Measurements from ENCODE around the gene DAND5.

DAND5 gene

DNA sequence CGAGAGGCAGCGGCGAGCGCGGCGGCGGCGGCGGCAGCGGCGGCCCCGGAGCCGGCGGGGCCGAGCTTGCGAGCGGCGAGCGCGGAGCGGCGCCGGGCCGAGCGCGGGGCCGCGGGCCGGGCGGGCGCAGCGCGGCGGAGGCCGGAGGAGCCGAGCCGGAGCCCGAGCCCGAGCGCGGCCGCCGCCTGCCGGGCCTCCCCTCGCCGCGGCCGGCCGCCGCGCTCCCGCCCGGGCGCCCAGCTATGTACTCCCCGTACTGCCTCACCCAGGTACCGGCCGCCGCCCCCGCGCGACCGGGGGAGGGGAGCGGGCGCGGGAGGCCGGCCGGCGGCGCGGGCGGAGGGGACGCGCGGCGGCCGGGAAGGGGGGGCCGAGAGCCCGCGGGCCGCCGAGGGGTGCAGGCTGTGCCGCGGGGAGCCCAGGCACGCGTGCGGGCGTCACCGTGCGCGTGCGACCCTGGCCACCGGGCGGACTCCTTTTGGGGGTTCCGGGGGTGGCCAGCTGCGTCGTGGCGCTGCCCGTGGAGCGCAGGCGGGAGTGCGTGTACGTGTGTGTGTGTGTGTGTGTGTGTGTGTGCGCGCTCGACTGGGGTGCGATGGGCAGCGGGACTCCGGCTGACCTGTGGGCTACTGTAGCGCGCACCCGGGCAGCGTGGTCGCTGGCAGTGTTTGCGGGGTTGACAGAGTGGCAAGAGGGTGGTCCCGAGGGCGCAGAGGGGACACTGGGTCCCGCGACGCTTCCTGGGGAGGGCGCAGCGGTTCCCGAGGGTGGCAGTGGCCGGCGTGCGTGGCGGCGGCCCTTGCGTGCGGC lies 26.4 kb downstream of the DAND5 start:
- peaks cover 3% of the 10 kb centered on the region for H3K4me1 ChIP-seq (ENCODE audit: control insufficient read depth, insufficient read depth, low read length, unreplicated experiment)
- peaks cover 47% of the 10 kb centered on the region for H3K79me2 ChIP-seq (ENCODE audit: control insufficient read depth, insufficient read depth, low read length, unreplicated experiment)
- H3K36me3 ChIP-seq (ENCODE audit: insufficient read depth, low read length), result no peaks in the 10 kb centered on the region
- no peaks in the 10 kb centered on the region for H3K27me3 ChIP-seq (ENCODE audit: insufficient read depth, low read length)
- no peak overlapping the region for H2AFZ ChIP-seq (ENCODE audit: low read length, unreplicated experiment)
- H3K27ac ChIP-seq (ENCODE audit: low read depth, low read length), result peak overlapping the region; percentile 47; the same call in 1 of the 2 replicates
- peak overlapping the region; percentile 95 for H3K4me3 ChIP-seq (ENCODE audit: low read depth, low read length)

DNA sequence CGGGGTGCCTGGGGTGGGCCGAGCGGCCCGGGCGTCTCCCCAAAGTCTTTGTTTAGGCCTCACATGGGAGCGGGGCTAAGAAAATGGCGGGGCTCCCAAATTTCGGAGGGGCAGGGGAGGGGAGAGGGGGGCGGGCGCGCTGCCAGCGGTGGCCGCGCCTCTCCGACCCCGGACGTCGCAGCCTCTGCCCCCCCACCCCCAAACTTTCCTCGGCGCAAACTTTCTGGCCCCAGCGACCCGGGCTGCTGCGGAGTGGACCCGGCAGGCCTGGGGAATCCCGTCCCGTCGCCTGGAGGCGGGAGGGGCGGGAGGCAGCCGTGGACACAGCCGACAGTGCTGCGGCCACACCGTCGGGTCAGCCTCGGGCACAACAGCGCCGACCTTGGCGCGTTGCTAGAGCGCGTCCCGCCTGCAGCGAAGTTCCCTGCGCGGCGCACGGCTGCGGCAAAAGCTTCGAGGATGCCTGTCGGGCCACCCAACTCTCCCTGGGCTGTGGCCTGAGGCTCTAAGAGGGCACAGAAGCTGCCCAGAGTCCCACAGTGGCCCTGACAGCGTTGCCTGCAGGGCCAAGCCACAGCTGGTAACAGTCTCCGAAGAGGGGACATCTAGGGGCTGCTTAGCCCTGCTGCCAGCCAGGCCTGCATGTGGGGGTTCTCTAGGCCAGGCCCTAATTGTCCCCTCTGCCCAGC lies 27.2 kb downstream of the DAND5 start:
- Histone ChIP-seq H3K36me3 (ENCODE audit: insufficient read depth, low read length) (no peaks in the 10 kb centered on the region), H3K79me2 (ENCODE audit: control insufficient read depth, insufficient read depth, low read length, unreplicated experiment) (peaks cover 55% of the 10 kb centered on the region), H3K4me1 (ENCODE audit: control insufficient read depth, insufficient read depth, low read length, unreplicated experiment) (peaks cover 10% of the 10 kb centered on the region), H3K27me3 (ENCODE audit: insufficient read depth, low read length) (no peaks in the 10 kb centered on the region), H2AFZ (ENCODE audit: low read length, unreplicated experiment) (no peak overlapping the region), H3K27ac (ENCODE audit: low read depth, low read length) (peak overlapping the region; percentile 47; the same call in 1 of the 2 replicates), H3K4me3 (ENCODE audit: low read depth, low read length) (peak overlapping the region; percentile 95)

DNA sequence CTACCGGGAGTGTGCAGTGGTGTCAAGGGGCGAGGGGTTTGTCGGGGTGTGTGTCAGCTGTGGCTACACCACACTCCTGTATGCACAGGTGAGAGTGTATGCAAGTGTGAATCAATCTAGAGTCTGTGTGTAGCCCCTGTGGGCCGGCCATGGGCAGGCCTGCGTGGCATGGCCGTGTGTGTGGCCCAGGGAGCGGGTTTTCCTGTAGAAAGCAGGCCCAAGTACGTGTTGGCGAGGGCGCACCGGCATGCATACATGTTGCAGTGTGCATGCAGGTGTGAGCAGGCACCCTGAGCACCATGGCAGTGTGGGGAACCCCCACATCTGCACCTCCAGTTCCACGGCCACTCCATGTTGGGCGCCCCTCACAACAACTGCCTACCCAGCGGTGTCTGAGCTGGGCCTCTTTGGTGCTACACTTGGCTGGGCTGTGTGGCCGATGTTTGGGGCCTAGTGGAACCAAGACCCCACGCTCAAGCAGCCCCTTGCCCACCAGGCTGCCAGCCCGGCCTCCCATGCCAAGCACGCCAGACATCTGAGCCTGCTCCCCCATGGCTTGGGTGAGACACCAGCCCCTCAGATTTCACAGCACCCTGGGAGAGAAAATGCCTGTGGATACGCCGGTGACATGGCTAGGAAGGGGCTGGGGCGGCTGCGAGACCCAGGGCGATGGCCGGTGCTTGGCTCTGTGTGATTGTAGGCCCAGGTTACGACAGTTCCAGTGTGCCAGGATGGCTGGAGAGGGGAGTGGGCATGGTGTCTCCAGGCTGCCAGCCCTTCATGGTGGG lies 28.0 kb downstream of the DAND5 start:
- Histone ChIP-seq H2AFZ (ENCODE audit: low read length, unreplicated experiment) (no peak overlapping the region), H3K27ac (ENCODE audit: low read depth, low read length) (no peak overlapping the region), H3K4me1 (ENCODE audit: control insufficient read depth, insufficient read depth, low read length, unreplicated experiment) (peaks cover 12% of the 10 kb centered on the region), H3K36me3 (ENCODE audit: insufficient read depth, low read length) (no peaks in the 10 kb centered on the region), H3K27me3 (ENCODE audit: insufficient read depth, low read length) (no peaks in the 10 kb centered on the region), H3K79me2 (ENCODE audit: control insufficient read depth, insufficient read depth, low read length, unreplicated experiment) (peaks cover 62% of the 10 kb centered on the region), H3K4me3 (ENCODE audit: low read depth, low read length) (peak overlapping the region; percentile 95)

DNA sequence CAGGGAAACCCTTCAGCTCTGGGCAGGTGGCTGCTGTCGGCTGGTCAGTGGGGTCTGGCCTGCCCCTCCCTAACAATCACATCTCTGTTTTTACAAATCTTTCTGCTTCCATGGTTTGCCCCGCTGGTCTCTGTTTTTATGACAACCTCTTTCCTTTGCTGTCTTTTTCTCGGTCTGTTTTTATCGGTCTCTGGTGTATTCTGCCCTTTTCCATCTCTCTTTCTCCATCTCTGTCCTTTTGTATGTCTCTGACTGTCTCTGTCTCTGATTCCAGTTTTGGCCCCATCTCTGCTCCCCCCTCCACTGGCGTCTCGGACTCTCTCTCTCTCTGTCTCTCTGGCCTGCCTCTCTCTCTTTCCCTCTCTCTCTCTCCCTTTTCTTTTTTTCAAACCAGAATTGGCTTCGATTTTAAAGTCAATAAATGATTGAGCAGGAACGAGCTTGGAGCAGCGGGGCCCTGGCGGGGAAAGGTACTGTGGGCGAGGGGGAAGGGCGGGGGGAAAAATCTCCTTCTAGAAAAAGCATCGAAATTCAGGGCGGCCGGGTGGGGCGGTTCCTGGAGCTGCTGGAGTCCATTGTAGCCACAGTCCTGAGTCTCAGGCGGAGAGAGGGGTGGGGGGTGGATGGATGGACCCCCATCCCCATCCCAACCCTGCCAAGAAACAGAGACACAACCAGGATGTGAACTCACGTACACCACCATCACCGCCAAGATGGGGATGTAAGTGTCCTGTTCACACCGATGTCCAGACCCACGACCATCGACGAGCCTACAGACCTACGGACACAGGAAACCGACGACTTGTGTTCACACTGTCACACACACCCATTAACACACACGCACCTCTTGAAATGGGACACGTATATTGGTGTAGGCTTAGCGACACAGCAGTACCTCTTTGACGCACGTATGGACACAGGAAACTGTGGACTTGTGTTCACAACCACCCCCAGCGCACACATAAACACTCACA lies 28.9 kb downstream of the DAND5 start:
- no peaks in the 10 kb centered on the region for H3K36me3 ChIP-seq (ENCODE audit: insufficient read depth, low read length)
- H3K4me3 ChIP-seq (ENCODE audit: low read depth, low read length), result peak overlapping the region; percentile 95
- no peak overlapping the region for H2AFZ ChIP-seq (ENCODE audit: low read length, unreplicated experiment)
- no peak overlapping the region for H3K27ac ChIP-seq (ENCODE audit: low read depth, low read length)
- H3K27me3 ChIP-seq (ENCODE audit: insufficient read depth, low read length), result no peaks in the 10 kb centered on the region
- H3K4me1 ChIP-seq (ENCODE audit: control insufficient read depth, insufficient read depth, low read length, unreplicated experiment), result peaks cover 12% of the 10 kb centered on the region
- H3K79me2 ChIP-seq (ENCODE audit: control insufficient read depth, insufficient read depth, low read length, unreplicated experiment), result peaks cover 69% of the 10 kb centered on the region

DNA sequence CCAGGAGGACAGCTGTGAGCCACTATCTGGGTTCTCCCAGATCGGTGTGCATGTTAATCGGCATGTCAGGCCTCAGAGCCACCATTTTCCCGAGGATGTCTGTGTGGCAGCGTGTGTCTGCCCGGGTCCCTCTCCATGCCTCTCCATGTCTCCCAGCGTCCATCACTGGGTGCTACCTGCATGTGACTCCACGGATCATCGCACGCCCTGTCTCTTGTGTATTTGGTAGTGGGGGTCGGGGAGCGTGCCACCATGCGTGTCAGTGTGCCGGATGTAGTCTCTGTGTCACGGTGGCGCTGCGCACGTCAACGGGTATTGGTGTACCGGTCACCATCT lies 31.8 kb downstream of the DAND5 start:
- Histone ChIP-seq H3K79me2 (ENCODE audit: control insufficient read depth, insufficient read depth, low read length, unreplicated experiment) (peaks cover 82% of the 10 kb centered on the region), H3K27me3 (ENCODE audit: insufficient read depth, low read length) (no peaks in the 10 kb centered on the region)

DNA sequence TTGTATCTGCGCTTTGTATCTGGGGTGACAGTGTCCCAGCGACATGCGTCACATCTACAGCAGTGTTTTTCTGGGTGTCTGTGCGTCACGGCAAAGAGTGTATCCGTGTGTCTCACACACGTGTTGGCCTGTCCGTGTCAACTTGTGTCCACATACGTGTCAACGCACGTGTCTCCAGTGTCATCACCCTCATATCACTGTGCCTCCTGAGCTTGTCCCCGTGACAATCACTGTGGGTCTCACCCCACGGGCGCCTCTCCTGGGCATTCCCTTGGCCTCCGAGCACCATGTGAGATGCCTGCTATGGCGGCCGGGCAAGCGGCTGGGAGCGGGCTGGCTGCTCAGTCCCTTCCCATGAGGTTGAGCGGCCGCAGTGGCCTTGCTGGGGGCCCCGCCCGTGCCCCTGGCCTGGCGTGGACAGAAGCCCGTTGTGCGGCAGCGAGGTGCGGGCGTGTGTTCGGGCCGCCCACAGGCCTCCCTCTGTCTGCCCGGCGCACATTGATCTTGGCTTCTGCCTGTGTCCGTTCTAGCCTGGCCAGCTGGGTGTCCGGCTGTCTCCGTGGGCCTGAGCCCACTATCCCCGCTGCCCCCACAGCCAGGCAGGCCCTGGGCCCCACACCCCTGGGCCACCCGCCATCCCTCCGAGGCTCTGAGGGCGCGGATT lies 32.3 kb downstream of the DAND5 start:
- Histone ChIP-seq H3K36me3 (ENCODE audit: insufficient read depth, low read length) (no peaks in the 10 kb centered on the region), H3K4me1 (ENCODE audit: control insufficient read depth, insufficient read depth, low read length, unreplicated experiment) (peaks cover 12% of the 10 kb centered on the region), H3K79me2 (ENCODE audit: control insufficient read depth, insufficient read depth, low read length, unreplicated experiment) (peaks cover 79% of the 10 kb centered on the region), H3K4me3 (ENCODE audit: low read depth, low read length) (peak overlapping the region; percentile 66), H3K27me3 (ENCODE audit: insufficient read depth, low read length) (no peaks in the 10 kb centered on the region), H3K27ac (ENCODE audit: low read depth, low read length) (peak overlapping the region; percentile 56), H2AFZ (ENCODE audit: low read length, unreplicated experiment) (no peak overlapping the region)

More for the DNA sequence above, 31.8 kb downstream of the DAND5 start:
- peak overlapping the region; percentile 66; the same call in 1 of the 2 replicates for H3K4me3 ChIP-seq (ENCODE audit: low read depth, low read length)
- H3K36me3 ChIP-seq (ENCODE audit: insufficient read depth, low read length), result no peaks in the 10 kb centered on the region
- peaks cover 12% of the 10 kb centered on the region for H3K4me1 ChIP-seq (ENCODE audit: control insufficient read depth, insufficient read depth, low read length, unreplicated experiment)
- peak overlapping the region; percentile 56; the same call in 1 of the 2 replicates for H3K27ac ChIP-seq (ENCODE audit: low read depth, low read length)
- H2AFZ ChIP-seq (ENCODE audit: low read length, unreplicated experiment), result no peak overlapping the region

DNA sequence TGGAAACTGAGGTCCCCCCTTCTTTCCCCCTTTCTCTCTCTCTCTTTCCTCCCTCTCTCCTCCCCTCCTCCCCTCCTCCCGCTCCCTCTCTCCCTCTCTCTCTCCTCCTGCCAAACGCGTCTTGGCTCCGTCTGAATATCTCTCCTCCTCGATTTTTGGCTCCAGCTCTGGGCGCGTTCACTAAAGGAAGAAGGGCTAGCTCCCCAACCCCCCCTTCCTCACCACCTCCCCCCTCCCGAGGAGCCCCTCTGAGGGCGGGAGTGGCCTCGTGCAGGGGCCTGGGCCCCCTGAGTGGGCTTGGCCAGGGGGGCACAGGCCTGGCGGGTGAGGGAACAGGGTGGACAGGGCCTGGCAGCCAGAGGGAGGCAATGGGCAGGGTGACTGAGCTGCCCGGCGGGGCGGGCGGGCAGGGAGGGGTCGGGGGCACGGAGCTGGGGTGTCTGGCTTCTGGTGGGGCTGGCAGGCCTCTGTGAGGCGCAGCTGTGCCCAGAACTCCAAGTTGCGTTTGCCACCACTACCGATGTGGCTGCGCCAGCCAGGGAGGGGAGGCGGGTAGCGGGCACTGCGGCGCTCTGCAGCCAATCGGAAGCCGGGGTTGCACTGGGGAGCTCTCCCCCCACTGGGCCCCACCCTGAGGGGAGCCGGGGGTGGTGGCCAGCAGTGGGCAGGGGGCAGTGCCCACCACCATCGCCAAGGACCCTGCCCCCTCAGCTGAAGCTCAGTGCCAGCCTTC lies 33.0 kb downstream of the DAND5 start:
- Histone ChIP-seq H3K79me2 (ENCODE audit: control insufficient read depth, insufficient read depth, low read length, unreplicated experiment) (peaks cover 72% of the 10 kb centered on the region), H3K4me1 (ENCODE audit: control insufficient read depth, insufficient read depth, low read length, unreplicated experiment) (peaks cover 9% of the 10 kb centered on the region), H3K27ac (ENCODE audit: low read depth, low read length) (peak overlapping the region; percentile 56), H2AFZ (ENCODE audit: low read length, unreplicated experiment) (no peak overlapping the region), H3K4me3 (ENCODE audit: low read depth, low read length) (peak overlapping the region; percentile 66), H3K27me3 (ENCODE audit: insufficient read depth, low read length) (no peaks in the 10 kb centered on the region), H3K36me3 (ENCODE audit: insufficient read depth, low read length) (no peaks in the 10 kb centered on the region)

DNA sequence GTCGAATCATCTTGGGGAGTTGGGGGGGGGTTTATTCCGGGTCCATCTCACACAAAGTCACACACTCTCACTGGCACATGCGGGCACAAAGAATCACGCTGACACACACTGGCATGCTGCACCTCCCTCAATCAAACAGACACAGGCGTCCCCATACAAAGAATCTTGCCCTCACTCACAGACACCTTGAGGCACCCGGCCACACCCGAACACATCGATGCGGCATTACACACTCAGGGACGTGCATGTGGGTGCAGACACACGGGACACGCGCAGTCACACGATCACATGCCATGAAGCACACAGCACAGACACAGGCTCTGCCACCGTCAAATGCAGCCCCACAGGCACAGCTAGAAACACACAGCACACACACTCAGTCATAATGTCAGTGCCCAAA lies 33.7 kb downstream of the DAND5 start:
- H3K27ac ChIP-seq (ENCODE audit: low read depth, low read length), result no peak overlapping the region

DNA sequence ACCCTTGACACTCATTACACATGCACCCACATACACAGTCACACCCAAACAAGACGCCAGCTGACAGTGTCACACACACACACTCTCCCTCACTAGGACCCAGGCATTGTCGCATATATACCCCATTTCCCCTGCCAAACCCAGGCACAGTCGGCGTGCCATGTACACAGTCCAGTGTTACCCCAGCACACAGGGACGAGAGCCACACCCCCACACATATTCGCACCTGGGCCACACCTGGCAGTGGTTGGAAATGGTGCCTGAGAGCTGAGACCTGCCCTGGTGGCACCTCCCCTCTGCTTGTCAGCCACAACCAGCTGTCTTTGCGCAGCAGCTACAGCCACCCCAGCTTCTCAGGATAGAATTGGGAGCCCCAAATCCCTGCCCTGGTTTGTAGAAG lies 34.9 kb downstream of the DAND5 start:
- Histone ChIP-seq H3K79me2 (ENCODE audit: control insufficient read depth, insufficient read depth, low read length, unreplicated experiment) (peaks cover 68% of the 10 kb centered on the region), H3K36me3 (ENCODE audit: insufficient read depth, low read length) (no peaks in the 10 kb centered on the region)

More for the DNA sequence above, 33.7 kb downstream of the DAND5 start:
- Histone ChIP-seq H3K27me3 (ENCODE audit: insufficient read depth, low read length) (no peaks in the 10 kb centered on the region), H3K36me3 (ENCODE audit: insufficient read depth, low read length) (no peaks in the 10 kb centered on the region), H2AFZ (ENCODE audit: low read length, unreplicated experiment) (no peak overlapping the region), H3K4me3 (ENCODE audit: low read depth, low read length) (no peak overlapping the region), H3K79me2 (ENCODE audit: control insufficient read depth, insufficient read depth, low read length, unreplicated experiment) (peaks cover 68% of the 10 kb centered on the region), H3K4me1 (ENCODE audit: control insufficient read depth, insufficient read depth, low read length, unreplicated experiment) (peaks cover 9% of the 10 kb centered on the region)

More for the DNA sequence above, 34.9 kb downstream of the DAND5 start:
- Histone ChIP-seq H3K4me3 (ENCODE audit: low read depth, low read length) (no peak overlapping the region), H2AFZ (ENCODE audit: low read length, unreplicated experiment) (no peak overlapping the region), H3K27ac (ENCODE audit: low read depth, low read length) (no peak overlapping the region), H3K27me3 (ENCODE audit: insufficient read depth, low read length) (no peaks in the 10 kb centered on the region), H3K4me1 (ENCODE audit: control insufficient read depth, insufficient read depth, low read length, unreplicated experiment) (peaks cover 9% of the 10 kb centered on the region)
